HCT116 (cell line): ENCODE measurements around the gene AZGP1. TPM values are rescaled to one million over a fixed set of nuclear protein-coding genes. Genes with fewer than 3 reads are reported as not detected.

Source experiments
- ATAC-seq: fragments of 200-7000 bp; cut with Tn5 transposase; 2 replicates; pipeline ENCODE4 v1.9.1; 2020; ENCODE audit warnings: mild to moderate bottlenecking, moderate library complexity
- BruUV-seq: library from RNA; stranded (reverse); fragments of 400-500 nt; replicated peaks from 2 replicates; lab custom pipeline; 2021; lab: Mats Ljungman, UMichigan
- CTCF ChIA-PET: fragments of 300-600 bp; sonication (Branson Sonifier 250); formaldehyde crosslinking; loops from one replicate; lab custom pipeline; 2021; ENCODE audit warnings: antibody characterized with exemption; lab: Charles Lee
- POLR2A ChIA-PET: fragments of 300-600, 350-600 bp; sonication (Branson Sonifier 250); formaldehyde crosslinking; loops from one replicate; lab custom pipeline; 2021; ENCODE audit warnings: antibody characterized with exemption; lab: Charles Lee
- RAD21 ChIA-PET, 2 experiments: fragments of 300-600 bp; sonication (Branson Sonifier 250); formaldehyde crosslinking; loops; one replicate each; lab custom pipeline; 2023; ENCODE audit warnings: low total read pairs in 2 of 2; ENCODE audit not compliant: uncharacterized antibody in 2 of 2, unreplicated experiment in 2 of 2, low non-redundant PET in 1 of 2; lab: Charles Lee
- DNase-seq: peaks from one replicate; pipeline ENCODE4 v3.0.0-alpha.2; 2010; ENCODE audit warnings: low read depth, low spot score
- H2AFZ ChIP-seq: fragments of 200-600 bp; shearing (Covaris generic), sonication (generic); 2 replicates; pipeline ENCODE4 v1.6.1; 2017; ENCODE audit warnings: low read depth, mixed run types, mixed read lengths, antibody characterized with exemption, low read length; ENCODE audit not compliant: poor library complexity, severe bottlenecking
- H3K27ac ChIP-seq: 2 replicates; pipeline ENCODE4 v1.5.1; 2012; ENCODE audit warnings: low read depth, low read length
- H3K27me3 ChIP-seq: fragments of 200-600 bp; sonication (generic); 2 replicates; pipeline ENCODE4 v1.6.1; 2016; ENCODE audit warnings: mixed run types, low read length, mixed read lengths; ENCODE audit not compliant: insufficient read depth
- H3K36me3 ChIP-seq, 2 experiments: fragments of 200-500 bp in 1 of 2; fragments of 200-600 bp in 1 of 2; sonication (Bioruptor generic) in 1 of 2; sonication (generic) in 1 of 2; 2 replicates each; pipeline versions ENCODE4 v1.5.1 to v1.6.1; 2014 to 2016; ENCODE audit warnings: low read length in 2 of 2, inconsistent platforms in 1 of 2, mixed read lengths in 1 of 2, mixed run types in 1 of 2; ENCODE audit not compliant: insufficient read depth in 2 of 2, control insufficient read depth in 1 of 2
- H3K4me1 ChIP-seq, 2 experiments: fragments of 200-600 bp in 1 of 2; sonication (generic) in 1 of 2; 2 replicates each; pipeline versions ENCODE4 v1.5.1 to v1.6.1; 2012 to 2017; ENCODE audit warnings: low read length in 2 of 2, inconsistent platforms in 1 of 2, mild to moderate bottlenecking in 1 of 2, mixed read lengths in 1 of 2, mixed run types in 1 of 2, moderate library complexity in 1 of 2; ENCODE audit not compliant: insufficient read depth in 2 of 2, control insufficient read depth in 1 of 2
- H3K4me2 ChIP-seq: fragments of 200-600 bp; sonication (generic); 2 replicates; pipeline ENCODE4 v1.6.1; 2017; ENCODE audit warnings: mixed run types, low read length, mixed read lengths
- H3K4me3 ChIP-seq, 2 experiments: fragments of 200-600 bp in 1 of 2; sonication (generic) in 1 of 2; replicated peaks in 1 of 2; 2 replicates each; pipeline ENCODE4 v1.5.1; 2011 to 2016; ENCODE audit warnings: low read length in 2 of 2, control low read depth in 1 of 2, low read depth in 1 of 2, mild to moderate bottlenecking in 1 of 2, mixed read lengths in 1 of 2, mixed run types in 1 of 2
- H3K79me2 ChIP-seq: fragments of 200-600 bp; sonication (generic); 2 replicates; pipeline ENCODE4 v1.6.1; 2017; ENCODE audit warnings: mild to moderate bottlenecking, mixed run types, low read length, moderate library complexity, mixed read lengths; ENCODE audit not compliant: insufficient read depth
- H3K9ac ChIP-seq: fragments of 200-600 bp; sonication (generic); 2 replicates; pipeline ENCODE4 v1.6.1; 2016; ENCODE audit warnings: low read length, mixed read lengths
- H3K9me2 ChIP-seq: fragments of 200-600 bp; sonication (generic), shearing (Covaris generic); 2 replicates; pipeline ENCODE4 v1.6.1; 2017; ENCODE audit warnings: mixed run types, mild to moderate bottlenecking, moderate library complexity; ENCODE audit not compliant: insufficient read depth
- H3K9me3 ChIP-seq, 2 experiments: fragments of 200-500 bp in 1 of 2; fragments of 200-600 bp in 1 of 2; sonication (Bioruptor generic) in 1 of 2; sonication (generic) in 1 of 2; 2 replicates each; pipeline ENCODE4 v1.6.1; 2014 to 2017; ENCODE audit warnings: low read length in 2 of 2, mixed read lengths in 2 of 2, inconsistent platforms in 1 of 2, low read depth in 1 of 2, mild to moderate bottlenecking in 1 of 2, mixed run types in 1 of 2, moderate library complexity in 1 of 2; ENCODE audit not compliant: control insufficient read depth in 1 of 2, insufficient read depth in 1 of 2
- H4K20me1 ChIP-seq: fragments of 200-600 bp; sonication (generic), shearing (Covaris generic); 2 replicates; pipeline ENCODE4 v1.6.1; 2017; ENCODE audit warnings: mixed run types, mild to moderate bottlenecking, moderate library complexity; ENCODE audit not compliant: insufficient read depth
- ATF3 ChIP-seq: IDR thresholded peaks from 2 replicates; pipeline ENCODE4 v1.6.1; 2012
- CEBPB ChIP-seq: IDR thresholded peaks from 2 replicates; pipeline ENCODE4 v1.6.1; 2012; ENCODE audit warnings: low read depth
- CTCF ChIP-seq, 3 experiments: fragments of 200-600 bp in 1 of 3; sonication (generic) in 1 of 3; IDR thresholded peaks in 2 of 3; conservative IDR thresholded peaks in 1 of 3; 2 replicates each; pipeline ENCODE4 v1.5.1; 2012 to 2017; ENCODE audit warnings: low read depth in 2 of 3, low read length in 2 of 3, antibody characterized with exemption in 1 of 3, borderline replicate concordance in 1 of 3, control low read depth in 1 of 3, mild to moderate bottlenecking in 1 of 3, mixed read lengths in 1 of 3, mixed run types in 1 of 3, moderate library complexity in 1 of 3; ENCODE audit not compliant: insufficient read depth in 1 of 3
- EGR1 ChIP-seq: IDR thresholded peaks from 2 replicates; pipeline ENCODE4 v1.6.1; 2012; ENCODE audit warnings: low read depth
- ELF1 ChIP-seq: IDR thresholded peaks from 2 replicates; pipeline ENCODE4 v1.6.1; 2012; ENCODE audit warnings: low read depth, borderline replicate concordance
- EZH2phosphoT487 ChIP-seq: fragments of 200-600 bp; IDR thresholded peaks from 2 replicates; pipeline ENCODE4 v1.6.1; 2018; ENCODE audit warnings: antibody characterized with exemption, borderline replicate concordance
- FOSL1 ChIP-seq: IDR thresholded peaks from 2 replicates; pipeline ENCODE4 v1.6.1; 2012; ENCODE audit warnings: low read depth
- JUND ChIP-seq: IDR thresholded peaks from 2 replicates; pipeline ENCODE4 v1.6.1; 2012
- POLR2A ChIP-seq: IDR thresholded peaks from 2 replicates; pipeline ENCODE4 v1.7.0; 2011; ENCODE audit warnings: borderline replicate concordance; ENCODE audit not compliant: insufficient read depth, insufficient read length; ENCODE audit errors: extremely low read depth
- POLR2AphosphoS5 ChIP-seq: IDR thresholded peaks from 2 replicates; pipeline ENCODE4 v1.6.1; 2011; ENCODE audit warnings: mild to moderate bottlenecking, low read depth, low read length, moderate library complexity
- RAD21 ChIP-seq: IDR thresholded peaks from 2 replicates; pipeline ENCODE4 v1.6.1; 2012; ENCODE audit warnings: low read depth, mild to moderate bottlenecking
- SIN3A ChIP-seq: IDR thresholded peaks from 2 replicates; pipeline ENCODE4 v1.6.1; 2012; ENCODE audit warnings: low read depth
- SRF ChIP-seq: IDR thresholded peaks from 2 replicates; pipeline ENCODE4 v1.6.1; 2012; ENCODE audit warnings: low read depth
- TCF7L2 ChIP-seq: IDR thresholded peaks from 2 replicates; pipeline ENCODE4 v1.7.0; 2011; ENCODE audit warnings: borderline replicate concordance, inconsistent platforms; ENCODE audit not compliant: insufficient read depth, insufficient read length; ENCODE audit errors: extremely low read depth
- YY1 ChIP-seq: IDR thresholded peaks from 2 replicates; pipeline ENCODE4 v1.6.1; 2011; ENCODE audit warnings: low read length, low read depth, moderate library complexity, mild to moderate bottlenecking; ENCODE audit not compliant: insufficient replicate concordance; ENCODE audit errors: extremely low read depth
- ZFX ChIP-seq: fragments of 450-650 bp; IDR thresholded peaks from 2 replicates; pipeline ENCODE4 v1.6.1; 2017
- ZNF274 ChIP-seq: fragments of 200-500 bp; sonication (Bioruptor generic); IDR thresholded peaks from 2 replicates; pipeline ENCODE4 v1.6.1; 2014; ENCODE audit warnings: mild to moderate bottlenecking, low read depth, low read length, inconsistent platforms
- intact Hi-C: fragments of 100-400 bp; cut with micrococcal nuclease; formaldehyde crosslinking; loops from 2 replicates; pipeline ENCODE4 v1.10.0; 2022
- total RNA-seq: library from RNA; stranded (reverse); gene quantifications from one replicate; pipeline ENCODE4 v1.2.1, GENCODE V29; 2021; ENCODE audit not compliant: unreplicated experiment
- TF ChIP-seq, protein P1 (sequence below): IDR thresholded peaks from 2 replicates; pipeline ENCODE4 v1.6.1; 2012; ENCODE audit warnings: low read depth

The AZGP1 gene
- total RNA-seq, 1 experiment from 2014 or later: 1.1 TPM

- Histone ChIP-seq H3K4me1 (peaks cover 8 to 26% of the 10 kb centered on the region in 2 experiments; a peak in 3 of 4 replicates), H3K9ac (peak within 1 kb of the TSS; percentile 99), H2AFZ (peak within 1 kb of the TSS; percentile 59), H3K27me3 (no peaks in the 10 kb centered on the region), H3K36me3 (no peaks in the 10 kb centered on the region; a peak in 1 of 4 replicates), H3K4me2 (peak within 1 kb of the TSS; percentile 89), H3K27ac (peak within 1 kb of the TSS; percentile 60), H3K79me2 (peaks cover 50% of the 10 kb centered on the region), H3K9me3 (no peaks in the 10 kb centered on the region), H3K9me2 (no peaks in the 10 kb centered on the region), H3K4me3 (peak within 1 kb of the TSS; percentile 88 to 99), H4K20me1 (no peaks in the 10 kb centered on the region)
- ATAC-seq (peak; percentile 96), DNase-seq (peak; percentile 88)
- POLR2A ChIA-PET: interaction anchor here (0.7 to 1.4 kb wide), 6 partner anchors 34 to 946 kb away, joined by 3 to 5 read pairs (median 3); partner anchors contain the start of genes AP4M1, STAG3 and ZSCAN21
- RAD21 ChIA-PET: interaction anchor here in 1 of 2 experiments (0.6 kb wide), 1 partner anchor 12 kb away, joined by 3 read pairs; no protein-coding TSS in a partner anchor
- intact Hi-C loops: no loop called here
- CTCF ChIA-PET: interaction anchor here (1.3 kb wide), 1 partner anchor 25 kb away, joined by 4 read pairs; no protein-coding TSS in a partner anchor
- no TSS peak for BruUV-seq
- TF ChIP-seq SRF: peak; percentile 37; the same call in 1 of the 2 replicates
- TF ChIP-seq, protein P1, sequence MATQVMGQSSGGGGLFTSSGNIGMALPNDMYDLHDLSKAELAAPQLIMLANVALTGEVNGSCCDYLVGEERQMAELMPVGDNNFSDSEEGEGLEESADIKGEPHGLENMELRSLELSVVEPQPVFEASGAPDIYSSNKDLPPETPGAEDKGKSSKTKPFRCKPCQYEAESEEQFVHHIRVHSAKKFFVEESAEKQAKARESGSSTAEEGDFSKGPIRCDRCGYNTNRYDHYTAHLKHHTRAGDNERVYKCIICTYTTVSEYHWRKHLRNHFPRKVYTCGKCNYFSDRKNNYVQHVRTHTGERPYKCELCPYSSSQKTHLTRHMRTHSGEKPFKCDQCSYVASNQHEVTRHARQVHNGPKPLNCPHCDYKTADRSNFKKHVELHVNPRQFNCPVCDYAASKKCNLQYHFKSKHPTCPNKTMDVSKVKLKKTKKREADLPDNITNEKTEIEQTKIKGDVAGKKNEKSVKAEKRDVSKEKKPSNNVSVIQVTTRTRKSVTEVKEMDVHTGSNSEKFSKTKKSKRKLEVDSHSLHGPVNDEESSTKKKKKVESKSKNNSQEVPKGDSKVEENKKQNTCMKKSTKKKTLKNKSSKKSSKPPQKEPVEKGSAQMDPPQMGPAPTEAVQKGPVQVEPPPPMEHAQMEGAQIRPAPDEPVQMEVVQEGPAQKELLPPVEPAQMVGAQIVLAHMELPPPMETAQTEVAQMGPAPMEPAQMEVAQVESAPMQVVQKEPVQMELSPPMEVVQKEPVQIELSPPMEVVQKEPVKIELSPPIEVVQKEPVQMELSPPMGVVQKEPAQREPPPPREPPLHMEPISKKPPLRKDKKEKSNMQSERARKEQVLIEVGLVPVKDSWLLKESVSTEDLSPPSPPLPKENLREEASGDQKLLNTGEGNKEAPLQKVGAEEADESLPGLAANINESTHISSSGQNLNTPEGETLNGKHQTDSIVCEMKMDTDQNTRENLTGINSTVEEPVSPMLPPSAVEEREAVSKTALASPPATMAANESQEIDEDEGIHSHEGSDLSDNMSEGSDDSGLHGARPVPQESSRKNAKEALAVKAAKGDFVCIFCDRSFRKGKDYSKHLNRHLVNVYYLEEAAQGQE: no peak
- TF ChIP-seq EZH2phosphoT487: no peak
- TF ChIP-seq CTCF (IDR thresholded peaks at IDR 0.05 in 2 of 3, conservative IDR thresholded peaks at IDR 0.05 in 1 of 3; ENCODE audit: borderline replicate concordance in 1 of 3, insufficient read depth in 1 of 3, low read depth in 2 of 3, low read length in 2 of 3): no peak
- peak; percentile 71 for TF ChIP-seq TCF7L2
- no peak for TF ChIP-seq POLR2A
- TF ChIP-seq FOSL1: peak; percentile 80
- peak; percentile 98 for TF ChIP-seq ELF1
- TF ChIP-seq ZFX: peak; percentile 83; the same call in 1 of the 2 replicates
- no peak for TF ChIP-seq ATF3
- TF ChIP-seq SIN3A: peak; percentile 88; the same call in 1 of the 2 replicates
- peak; percentile 69 for TF ChIP-seq YY1
- no peak for TF ChIP-seq EGR1
- peak; percentile 80 for TF ChIP-seq JUND
- TF ChIP-seq POLR2AphosphoS5: peak; percentile 97
- no peak for TF ChIP-seq RAD21
- no peak; the same call in 1 of the 2 replicates for TF ChIP-seq CEBPB
- no peak for TF ChIP-seq ZNF274
These were observed 39.7 kb upstream of the AZGP1 start, which contains the start of gene ZKSCAN1 for GRCh38 chr7:100015232-100016214. TSS of gene ZKSCAN1 (plus strand) at chr7:100015596. CDS start at chr7:100023507, 7,911 bp downstream.
